ENCODE measurements around the gene SPOCK2.
"Not testable (repeated sequence)": the region's sequence is repeated elsewhere in the genome, so short reads cannot be mapped to it uniquely, and the experiment has no call there.

Gene SPOCK2

DNA sequence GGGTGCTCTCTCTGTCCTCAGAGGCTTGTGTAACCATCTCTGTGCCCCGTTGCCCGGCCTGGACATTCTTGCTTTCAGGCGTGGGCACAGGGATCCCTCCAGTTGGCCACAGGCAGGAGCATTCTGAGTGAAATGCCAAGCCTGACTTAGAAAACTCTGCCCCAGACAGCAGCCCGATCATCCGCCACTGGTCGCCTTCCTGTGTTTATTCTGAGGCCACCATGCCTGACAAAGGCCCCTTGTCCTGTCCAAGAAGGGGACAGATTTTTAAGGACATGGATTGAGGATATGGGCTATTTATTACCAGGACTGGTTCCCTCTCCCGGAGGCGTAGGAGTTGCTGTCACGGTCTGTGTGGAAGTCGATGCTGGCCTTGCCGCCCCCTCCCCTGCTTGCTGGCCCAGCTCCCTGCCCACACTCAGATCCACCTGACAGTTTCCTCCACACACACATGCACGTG lies 54.3 kb downstream of the SPOCK2 start:
- no peak for DNase-seq (ENCODE audit: low read depth)
- no peak overlapping the region for H3K4me3 ChIP-seq (ENCODE audit: low read depth, low read length)
- TF ChIP-seq, protein P1, sequence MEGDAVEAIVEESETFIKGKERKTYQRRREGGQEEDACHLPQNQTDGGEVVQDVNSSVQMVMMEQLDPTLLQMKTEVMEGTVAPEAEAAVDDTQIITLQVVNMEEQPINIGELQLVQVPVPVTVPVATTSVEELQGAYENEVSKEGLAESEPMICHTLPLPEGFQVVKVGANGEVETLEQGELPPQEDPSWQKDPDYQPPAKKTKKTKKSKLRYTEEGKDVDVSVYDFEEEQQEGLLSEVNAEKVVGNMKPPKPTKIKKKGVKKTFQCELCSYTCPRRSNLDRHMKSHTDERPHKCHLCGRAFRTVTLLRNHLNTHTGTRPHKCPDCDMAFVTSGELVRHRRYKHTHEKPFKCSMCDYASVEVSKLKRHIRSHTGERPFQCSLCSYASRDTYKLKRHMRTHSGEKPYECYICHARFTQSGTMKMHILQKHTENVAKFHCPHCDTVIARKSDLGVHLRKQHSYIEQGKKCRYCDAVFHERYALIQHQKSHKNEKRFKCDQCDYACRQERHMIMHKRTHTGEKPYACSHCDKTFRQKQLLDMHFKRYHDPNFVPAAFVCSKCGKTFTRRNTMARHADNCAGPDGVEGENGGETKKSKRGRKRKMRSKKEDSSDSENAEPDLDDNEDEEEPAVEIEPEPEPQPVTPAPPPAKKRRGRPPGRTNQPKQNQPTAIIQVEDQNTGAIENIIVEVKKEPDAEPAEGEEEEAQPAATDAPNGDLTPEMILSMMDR (IDR thresholded peaks at IDR 0.05; ENCODE audit: control insufficient read depth, extremely low read depth, insufficient read depth), result no peak

DNA sequence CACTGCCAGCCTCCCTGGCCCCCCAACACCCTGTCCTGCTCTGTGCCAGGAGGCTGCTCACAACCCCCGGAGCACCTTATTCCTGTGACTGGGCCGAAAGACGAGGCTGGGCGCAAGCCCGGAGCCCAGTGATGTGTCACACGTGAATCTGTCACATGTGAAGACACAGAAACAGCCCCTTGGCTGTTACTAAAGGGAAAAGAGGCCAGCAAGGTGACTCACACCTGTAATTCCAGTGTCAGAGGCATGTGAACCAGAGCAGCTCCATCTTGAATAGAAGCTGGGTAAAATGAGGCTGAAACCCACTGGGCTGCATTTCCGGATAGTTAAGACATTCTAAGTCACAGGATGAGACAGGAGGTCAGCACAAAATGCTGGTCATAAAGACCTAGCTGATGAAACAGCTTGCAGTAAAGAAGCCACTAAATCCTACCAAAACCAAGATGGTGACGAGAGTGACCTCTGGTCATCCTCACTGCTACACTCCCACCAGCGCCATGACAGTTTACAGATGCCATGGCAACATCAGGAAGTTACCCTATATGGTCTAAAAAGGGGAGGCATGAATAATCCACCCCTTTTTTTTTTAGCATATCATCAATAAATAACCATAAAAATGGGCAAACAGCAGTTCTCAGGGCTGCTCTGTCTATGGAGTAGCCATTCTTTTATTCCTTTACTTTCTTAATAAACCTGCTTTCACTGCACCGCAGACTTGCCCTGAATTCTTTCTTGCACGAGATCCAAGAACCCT lies 55.8 kb downstream of the SPOCK2 start:
- not testable (repeated sequence) for DNase-seq (ENCODE audit: low read depth); H3K4me3 ChIP-seq (ENCODE audit: low read depth, low read length)

DNA sequence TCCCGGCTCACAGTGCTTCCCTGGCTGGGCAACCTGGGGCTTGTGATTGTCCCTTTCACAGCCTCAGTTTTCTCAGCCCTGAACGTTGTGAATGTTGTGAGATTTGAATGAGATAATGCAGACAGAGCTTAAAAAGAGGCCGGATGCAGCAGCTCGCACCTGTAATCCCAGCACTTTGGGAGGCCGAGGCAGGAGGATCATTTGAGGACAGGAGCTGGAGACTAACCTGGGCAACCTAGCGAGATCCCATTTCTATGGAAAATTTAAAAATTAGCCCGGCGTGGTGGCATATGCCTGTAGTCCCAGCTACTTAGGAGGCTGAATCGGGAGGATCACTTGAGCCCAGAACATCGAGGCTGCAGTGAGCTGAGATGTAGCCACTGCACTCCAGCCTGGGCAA lies 56.6 kb downstream of the SPOCK2 start:
- no peak overlapping the region for H3K4me3 ChIP-seq (ENCODE audit: low read depth, low read length)
- TF ChIP-seq, protein P1 (IDR thresholded peaks at IDR 0.05; ENCODE audit: control insufficient read depth, extremely low read depth, insufficient read depth), result no peak
- DNase-seq (ENCODE audit: low read depth), result no peak

DNA sequence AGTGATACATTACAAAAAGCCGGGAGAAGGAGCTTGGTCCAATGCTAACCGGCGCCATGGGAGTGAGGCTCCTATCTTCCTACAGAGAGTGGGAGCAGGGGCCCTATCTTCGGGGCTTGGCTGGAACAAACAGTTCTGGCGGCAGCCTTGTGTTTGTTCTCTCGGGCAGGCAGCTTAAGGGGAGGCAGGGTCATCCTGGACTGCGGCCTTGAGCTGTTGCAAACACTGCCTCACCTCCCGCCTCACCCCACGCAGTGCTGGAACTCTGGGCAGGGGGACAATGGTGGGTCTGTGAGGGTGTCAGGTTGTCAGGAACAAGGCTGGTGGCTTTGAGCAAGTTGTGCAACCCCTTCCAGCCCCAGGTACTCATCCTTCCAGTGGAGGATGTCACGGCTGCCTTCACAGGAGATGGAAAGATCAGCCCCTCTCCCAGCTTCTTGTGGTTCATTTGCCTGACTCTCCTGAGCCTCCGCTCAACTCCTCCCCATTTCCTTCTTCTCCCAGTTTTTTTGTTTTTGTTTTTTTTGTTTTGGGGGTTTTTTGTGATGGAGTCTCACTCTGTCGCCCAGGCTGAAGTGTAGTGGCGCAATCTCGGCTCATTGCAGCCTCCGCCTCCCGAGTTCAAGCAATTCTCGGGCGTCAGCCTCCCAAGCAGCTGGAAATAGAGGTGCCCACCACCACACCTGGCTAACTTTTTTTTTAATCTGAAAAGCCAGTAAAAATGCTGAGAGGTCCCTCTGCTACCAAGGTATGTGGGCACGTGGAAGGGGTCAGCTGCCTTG lies 57.4 kb downstream of the SPOCK2 start:
- H3K4me3 ChIP-seq (ENCODE audit: low read depth, low read length), result no peak overlapping the region
- DNase-seq (ENCODE audit: low read depth), result no peak
- TF ChIP-seq, protein P1 (IDR thresholded peaks at IDR 0.05; ENCODE audit: control insufficient read depth, extremely low read depth, insufficient read depth), result no peak

DNA sequence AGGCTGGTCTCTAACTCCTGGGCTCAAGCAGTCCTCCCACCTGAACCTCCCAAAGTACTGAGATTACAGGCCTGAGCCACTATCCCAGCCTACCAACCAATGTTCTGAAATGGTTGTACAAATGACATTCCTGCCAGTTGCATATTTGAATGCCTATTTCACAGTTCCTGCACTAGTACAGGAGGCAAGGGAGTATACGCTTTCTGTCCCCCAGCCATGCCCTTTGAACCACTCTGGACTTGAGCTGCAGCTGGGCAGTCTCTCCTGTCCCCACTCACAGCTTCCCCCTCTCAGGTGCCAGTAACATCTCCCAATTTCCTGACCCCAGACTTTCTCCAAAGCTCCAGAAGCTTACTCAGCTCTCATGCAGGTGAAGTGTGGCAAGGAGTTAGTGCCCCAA lies 58.9 kb downstream of the SPOCK2 start:
- no peak overlapping the region for H3K4me3 ChIP-seq (ENCODE audit: low read depth, low read length)
- TF ChIP-seq, protein P1 (IDR thresholded peaks at IDR 0.05; ENCODE audit: control insufficient read depth, extremely low read depth, insufficient read depth), result no peak
- DNase-seq (ENCODE audit: low read depth), result no peak

DNA sequence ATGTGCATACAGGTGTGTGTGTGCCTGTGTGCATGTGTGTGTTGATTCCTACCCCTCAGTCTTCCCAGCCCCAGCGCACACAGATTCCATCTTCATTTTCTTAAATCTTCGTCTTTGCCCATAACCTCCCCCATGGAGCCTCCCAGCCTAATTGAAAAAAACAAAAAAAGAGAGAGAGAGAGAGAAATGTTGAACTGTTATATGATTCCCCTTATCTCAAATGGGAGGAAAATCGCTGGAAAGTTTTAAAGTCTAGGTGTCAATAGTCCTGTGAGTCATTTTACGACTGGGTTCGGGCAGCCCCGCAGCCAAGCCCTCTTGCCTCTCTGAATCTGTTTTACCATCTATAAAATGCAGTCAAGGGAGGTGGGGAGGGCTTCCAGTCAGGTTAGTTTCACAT lies 60.9 kb downstream of the SPOCK2 start:
- TF ChIP-seq, protein P1 (IDR thresholded peaks at IDR 0.05; ENCODE audit: control insufficient read depth, extremely low read depth, insufficient read depth), result no peak
- DNase-seq (ENCODE audit: low read depth), result no peak
- no peak overlapping the region for H3K4me3 ChIP-seq (ENCODE audit: low read depth, low read length)

DNA sequence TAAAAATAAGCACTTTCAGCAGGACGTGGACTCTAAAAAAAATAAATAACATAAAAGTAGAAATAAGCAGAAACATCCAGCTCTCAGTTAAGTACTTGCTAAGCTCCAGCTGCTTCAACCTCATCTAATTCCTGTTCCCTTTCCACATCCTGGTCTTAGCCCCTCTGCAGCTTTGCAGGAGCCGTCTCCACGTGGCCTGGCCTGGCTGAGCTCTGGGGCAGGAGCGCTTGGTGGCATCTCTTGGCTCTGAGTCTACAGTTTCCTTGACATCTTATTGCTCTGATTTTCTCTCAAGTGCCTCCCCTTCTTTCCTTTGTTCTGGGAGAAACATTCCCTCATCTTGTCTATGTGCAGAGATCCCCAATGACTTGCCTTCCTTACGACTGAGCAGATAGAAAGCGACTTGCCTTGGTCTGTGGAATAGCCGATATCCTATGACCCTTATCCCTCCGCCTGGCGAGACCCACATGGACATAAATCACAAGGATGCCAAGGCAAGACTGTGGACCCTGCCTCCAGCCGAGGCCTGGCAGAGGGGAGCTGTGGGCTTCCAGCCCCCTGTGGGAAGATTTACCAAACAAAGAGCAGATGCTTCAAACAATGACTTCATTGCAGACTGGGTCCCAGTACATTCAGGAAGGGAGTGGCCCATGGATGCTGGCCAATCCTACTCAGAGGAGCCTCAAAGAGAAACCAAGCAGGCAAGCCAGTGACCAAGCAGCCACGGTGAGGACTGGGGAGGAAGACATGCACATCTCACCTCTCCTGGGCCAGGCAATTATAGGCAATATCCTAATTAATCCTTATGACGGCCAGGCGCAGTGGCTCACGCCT lies 61.9 kb downstream of the SPOCK2 start:
- no peak overlapping the region for H3K4me3 ChIP-seq (ENCODE audit: low read depth, low read length)
- no peak for DNase-seq (ENCODE audit: low read depth)
- TF ChIP-seq, protein P1 (IDR thresholded peaks at IDR 0.05; ENCODE audit: control insufficient read depth, extremely low read depth, insufficient read depth), result no peak

Measured in LNCaP clone FGC (cell line).